ENCODE measurements around the gene CTNNA3.
A peak's percentile ranks its signal among the peaks of the same experiment; 100 is the strongest.
"Not testable (repeated sequence)": the region's sequence is repeated elsewhere in the genome, so short reads cannot be mapped to it uniquely, and the experiment has no call there.

The CTNNA3 gene

DNA sequence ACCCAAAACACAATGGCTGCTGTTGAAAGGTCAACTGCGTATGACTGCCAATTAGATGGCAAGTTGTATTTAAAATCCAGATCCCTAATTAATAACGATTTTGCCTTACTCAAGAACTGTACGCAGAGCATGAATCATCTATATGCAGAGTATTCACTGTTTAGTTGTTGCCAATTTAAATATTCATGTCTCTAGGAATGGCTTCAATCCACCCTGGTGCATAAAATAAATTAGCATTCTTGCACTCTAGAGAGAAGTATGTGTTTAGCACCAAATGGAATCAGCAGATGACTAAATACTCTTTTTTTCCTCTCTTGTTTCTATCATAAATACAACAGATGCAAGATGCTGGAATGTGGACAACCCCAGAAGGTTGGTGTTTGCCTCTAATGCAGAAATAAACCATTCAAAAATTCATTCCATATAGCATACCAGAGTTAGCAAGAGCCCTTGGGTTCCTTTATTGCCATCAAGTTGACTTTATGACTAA is 449.9 kb downstream of the CTNNA3 start:
- DNase-seq (ENCODE audit: low spot score) = no peak

DNA sequence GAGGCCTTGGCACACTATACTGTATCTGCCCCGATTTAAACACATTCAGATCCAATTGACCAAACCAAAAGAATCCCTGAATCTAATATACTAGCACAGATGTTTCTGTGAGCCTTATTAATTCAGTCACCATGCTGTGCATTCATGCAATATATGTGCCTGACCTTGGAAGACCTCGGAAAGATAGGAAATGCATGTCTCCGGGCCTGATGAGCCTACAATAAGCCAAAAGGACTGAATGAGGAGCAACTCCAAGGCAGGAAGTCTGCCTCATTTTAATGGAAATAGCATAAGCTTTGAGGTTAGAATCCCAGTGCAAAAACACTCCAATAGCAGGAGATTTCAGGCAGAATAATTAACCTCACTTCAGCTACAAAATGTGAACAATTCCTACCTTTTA is 453.5 kb downstream of the CTNNA3 start:
- DNase-seq (ENCODE audit: low spot score) = no peak

DNA sequence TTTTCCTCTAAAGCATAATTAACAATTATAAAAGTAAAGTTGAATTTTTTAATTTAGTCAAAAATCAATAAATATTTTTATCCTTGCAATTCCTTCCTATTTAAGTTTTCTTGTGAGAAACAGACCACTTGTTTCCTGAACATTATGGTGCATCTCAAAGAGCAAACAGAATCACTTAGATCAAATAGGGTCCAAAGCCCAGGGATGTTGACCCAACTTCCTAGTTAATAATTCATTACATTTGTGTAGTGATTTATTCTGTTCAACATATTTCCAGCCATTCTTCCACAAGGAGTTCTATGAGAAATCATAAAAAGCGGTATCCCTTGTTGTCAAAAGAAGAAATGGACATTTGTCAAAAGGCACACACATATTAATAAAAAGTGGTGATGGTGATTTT is 454.5 kb downstream of the CTNNA3 start:
- no peak for DNase-seq (ENCODE audit: low spot score)

DNA sequence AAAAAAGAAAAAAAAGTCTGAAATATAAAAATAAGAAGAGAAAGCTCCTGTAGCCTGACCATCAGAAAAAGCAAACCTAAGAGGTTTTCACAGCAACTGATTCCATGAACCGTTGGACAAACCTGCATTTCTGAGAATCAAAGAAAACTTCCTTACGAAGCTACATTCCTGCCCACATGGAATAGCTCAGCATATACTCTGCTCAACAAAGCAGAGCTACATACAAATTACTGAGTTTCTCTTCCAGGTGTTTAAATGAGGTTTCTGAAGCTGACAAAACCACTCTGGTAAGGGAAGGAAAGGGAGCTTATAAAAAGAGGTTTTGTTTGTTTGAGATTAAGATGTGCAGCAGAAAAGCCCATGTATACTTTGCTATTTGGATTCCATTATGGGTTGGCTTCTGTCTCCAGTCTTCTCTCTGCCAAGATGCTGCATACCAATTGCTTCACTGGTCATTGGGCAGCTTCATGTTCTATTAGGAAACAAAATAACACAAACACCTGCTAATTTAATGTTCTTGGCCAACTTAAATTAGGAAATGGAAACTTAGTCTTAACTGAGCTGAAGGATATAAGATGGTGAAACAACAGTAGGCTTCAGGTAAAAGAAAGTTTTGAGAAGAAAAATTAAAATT is 456.0 kb downstream of the CTNNA3 start:
- DNase-seq (ENCODE audit: low spot score) = no peak

DNA sequence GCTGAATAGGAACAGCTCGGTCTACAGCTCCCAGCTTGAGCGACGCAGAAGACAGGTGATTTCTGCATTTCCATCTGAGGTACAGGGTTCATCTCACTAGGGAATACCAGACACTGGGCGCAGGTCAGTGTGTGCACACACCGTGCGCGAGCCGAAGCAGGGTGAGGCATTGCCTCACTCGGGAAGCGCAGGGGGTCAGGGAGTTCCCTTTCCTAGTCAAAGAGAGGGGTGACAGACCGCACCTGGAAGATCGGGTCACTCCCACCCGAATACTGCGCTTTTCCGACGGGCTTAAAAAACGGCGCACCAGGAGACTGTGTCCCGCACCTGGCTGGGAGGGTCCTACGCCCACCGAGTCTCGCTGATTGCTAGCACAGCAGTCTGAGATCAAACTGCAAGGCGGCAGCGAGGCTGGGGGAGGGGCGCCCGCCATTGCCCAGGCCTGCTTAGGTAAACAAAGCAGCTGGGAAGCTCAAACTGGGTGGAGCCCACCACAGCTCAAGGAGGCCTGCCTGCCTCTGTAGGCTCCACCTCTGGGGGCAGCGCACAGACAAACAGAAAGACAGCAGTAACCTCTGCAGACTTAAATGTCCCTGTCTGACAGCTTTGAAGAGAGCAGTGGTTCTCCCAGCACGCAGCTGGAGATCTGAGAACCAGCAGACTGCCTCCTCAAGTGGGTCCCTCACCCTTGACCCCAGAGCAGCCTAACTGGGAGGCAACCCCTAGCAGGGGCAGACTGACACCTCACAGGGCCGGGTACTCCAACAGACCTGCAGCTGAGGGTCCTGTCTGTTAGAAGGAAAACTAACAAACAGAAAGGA is 465.1 kb downstream of the CTNNA3 start:
- DNase-seq (ENCODE audit: low spot score) = not testable (repeated sequence)

DNA sequence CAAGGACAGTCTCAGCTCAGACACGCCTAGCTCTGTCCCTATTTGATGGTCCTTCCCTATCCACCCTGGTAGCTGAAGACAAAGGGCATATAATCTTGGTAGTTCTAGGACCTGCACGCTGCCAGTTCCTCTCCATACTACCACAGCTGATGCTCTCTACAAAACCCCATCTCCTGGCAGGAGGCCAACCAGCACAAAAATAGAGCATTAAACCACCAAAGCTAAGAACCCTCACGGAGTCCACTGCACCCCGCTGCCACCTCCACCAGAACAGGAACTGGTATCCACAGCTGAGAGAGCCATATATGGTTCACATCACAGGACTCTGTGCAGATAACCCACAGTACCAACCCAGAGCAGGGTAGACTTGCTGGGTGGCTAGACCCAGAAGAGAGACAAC is 470.8 kb downstream of the CTNNA3 start:
- no peak for DNase-seq (ENCODE audit: low spot score)

DNA sequence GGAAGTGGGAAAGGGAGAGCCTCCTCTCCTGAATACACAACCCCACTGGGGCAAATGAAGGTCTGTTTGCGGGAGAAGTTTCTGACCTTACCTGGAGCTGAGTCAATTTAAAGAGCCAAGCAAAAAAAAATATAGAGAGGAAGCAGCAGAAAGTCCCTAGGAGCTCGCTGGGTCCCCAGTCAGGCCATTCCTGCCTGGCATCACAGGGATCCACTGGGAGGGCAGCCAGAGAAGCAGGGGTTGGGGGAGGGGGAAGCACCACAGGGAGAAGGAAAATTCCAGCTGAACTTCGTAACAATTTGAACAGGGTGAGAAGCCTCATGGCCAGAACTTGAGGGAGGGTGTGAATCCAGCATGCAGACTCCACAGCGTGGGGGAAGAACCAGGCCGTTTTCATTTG is 471.4 kb downstream of the CTNNA3 start:
- DNase-seq (ENCODE audit: low spot score) = no peak

DNA sequence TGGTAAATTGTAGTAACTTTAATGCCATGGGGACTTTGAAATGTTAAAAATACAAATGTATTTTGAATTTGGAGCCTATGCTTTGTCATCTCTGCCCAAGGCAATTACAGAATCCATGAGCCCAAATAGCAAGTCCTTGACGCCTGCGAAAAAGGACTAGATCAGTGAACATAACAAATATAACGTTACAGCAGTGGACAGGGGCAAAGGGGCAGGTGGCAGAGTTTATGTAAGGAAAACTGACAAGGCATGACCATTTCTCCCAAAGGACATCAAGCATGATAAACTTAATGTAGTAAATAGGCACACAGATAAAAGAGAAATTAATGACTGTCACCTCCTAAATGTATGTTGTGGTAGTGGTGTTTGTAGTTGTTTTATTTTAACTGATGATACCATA is 473.1 kb downstream of the CTNNA3 start:
- no peak for DNase-seq (ENCODE audit: low spot score)

DNA sequence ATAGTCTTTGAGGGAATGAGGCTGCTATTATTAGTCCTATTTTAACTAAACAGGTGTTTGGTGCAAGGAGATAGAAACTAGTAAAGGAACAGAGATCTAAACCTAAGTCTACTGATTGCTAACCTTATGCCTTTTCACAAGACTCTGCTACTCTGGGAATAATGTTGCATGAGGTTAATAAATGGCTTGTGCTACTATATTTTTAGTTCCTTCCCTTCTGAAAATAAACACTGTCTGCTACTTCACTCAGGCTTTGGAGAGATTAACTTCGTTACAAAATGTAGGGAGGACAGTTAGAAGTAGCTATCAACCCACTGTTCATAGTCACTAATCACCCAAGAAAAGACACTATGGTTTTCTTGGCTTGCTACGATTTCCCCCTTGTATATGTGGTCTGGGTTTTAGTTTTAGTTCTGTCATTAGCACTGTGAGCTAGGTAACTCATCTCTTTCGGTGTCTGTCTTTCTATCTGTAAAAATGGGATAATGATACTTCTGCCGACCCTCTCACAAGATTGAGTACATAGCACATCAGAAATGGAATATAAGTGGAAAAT is 474.0 kb downstream of the CTNNA3 start:
- no peak for DNase-seq (ENCODE audit: low spot score)

DNA sequence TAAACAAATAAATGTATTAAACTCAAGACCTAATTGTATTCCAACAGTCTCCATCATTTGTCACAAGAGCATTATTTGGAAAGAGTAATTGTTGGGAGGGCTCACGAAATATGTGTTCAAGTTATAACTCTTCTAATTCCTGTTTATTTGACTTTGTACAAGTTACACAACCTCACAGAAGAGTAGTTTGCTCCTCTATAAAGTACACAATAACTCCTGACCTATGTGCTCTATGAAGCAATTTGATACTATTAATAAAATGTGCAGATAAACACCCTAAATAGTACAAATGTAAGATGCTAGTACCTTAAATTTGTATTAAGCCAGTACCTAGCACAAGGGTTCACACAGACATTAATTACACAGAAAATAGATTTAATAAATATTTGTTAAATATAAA is 484.3 kb downstream of the CTNNA3 start:
- no peak for DNase-seq (ENCODE audit: low spot score)

DNA sequence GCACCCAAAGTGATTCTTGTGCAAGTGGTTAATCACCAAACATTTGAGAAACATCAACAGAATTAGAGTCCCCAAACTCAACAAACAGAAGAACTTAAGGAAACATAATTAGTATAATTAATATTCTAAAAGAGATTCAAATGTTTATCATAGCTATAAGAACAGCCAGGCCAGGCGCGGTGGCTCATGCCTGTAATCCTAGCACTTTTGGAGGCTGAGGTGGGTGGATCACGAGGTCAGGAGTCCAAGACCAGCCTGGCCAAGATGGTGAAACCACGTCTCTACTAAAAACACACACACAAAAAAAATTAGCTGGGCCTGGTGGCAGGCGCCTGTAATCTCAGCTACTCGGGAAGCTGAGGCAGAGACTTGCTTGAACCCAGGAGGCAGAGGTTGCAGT is 488.1 kb downstream of the CTNNA3 start:
- DNase-seq (ENCODE audit: low spot score) = not testable (repeated sequence)

DNA sequence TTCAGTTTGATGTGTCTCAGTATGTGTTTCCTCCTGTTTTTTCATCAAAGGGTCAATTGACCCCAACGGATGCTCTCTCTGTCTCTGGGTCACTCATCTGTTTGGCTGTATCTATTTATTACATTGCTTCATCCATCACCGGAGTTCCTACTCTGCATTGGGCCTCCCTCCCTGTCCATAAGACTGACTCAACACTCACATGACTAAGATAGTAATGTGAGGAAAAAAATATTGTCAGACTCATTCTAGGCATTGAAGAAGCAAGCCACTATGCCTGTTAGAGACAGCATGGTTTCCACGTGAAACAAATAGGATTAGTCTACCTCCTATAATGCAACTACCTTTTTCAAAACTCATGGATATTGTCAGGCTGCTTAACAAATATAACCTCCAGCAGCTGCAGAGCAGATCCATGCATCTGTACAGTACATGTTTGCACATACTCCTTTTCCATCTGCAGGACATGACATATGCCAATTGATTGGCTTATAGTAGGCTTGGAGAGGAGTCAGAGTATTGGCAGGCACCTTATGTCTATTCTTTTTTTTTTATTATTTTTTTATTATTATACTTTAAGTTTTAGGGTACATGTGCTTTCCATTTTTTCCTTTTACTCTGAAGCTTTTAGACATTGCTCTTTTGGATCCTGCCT is 495.0 kb downstream of the CTNNA3 start:
- DNase-seq (ENCODE audit: low spot score) = peak; percentile 0

DNA sequence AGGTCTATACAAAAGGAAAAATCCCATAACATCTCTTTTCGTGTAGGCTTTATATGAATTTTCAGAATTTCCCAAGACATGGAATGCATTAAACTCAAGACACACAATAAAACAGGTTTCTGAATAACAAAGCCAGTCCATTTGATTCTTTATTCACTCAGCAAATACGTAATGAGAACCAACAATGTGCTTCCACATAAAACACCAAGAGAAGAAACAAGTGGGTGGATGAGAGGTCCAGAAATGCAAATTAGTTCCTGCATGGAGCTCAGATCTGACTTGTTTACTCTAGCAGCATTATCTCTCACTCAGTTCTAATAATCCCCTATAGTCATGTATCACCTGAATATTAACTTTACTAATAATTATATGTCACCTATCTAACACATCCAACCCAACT is 520.6 kb downstream of the CTNNA3 start:
- no peak for DNase-seq (ENCODE audit: low spot score)

DNA sequence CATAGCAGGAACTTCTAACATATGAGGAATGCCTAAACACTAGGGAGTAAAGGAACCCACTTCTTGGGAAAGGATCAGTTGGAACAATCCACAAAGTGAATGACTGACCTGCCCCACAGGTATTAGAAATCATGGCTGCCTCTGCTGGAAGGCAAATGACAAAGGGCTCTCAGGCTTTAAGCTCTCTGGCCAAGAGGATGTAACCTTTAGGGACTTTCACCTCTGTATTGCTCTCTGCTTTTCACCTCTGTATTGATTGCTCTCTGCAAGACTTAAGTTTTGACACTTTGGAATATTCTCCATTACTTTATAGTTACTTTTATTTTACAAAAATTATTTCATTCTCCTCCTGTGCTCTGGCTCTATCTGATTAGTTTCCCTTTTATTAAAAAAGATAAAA is 522.2 kb downstream of the CTNNA3 start:
- no peak for DNase-seq (ENCODE audit: low spot score)

DNA sequence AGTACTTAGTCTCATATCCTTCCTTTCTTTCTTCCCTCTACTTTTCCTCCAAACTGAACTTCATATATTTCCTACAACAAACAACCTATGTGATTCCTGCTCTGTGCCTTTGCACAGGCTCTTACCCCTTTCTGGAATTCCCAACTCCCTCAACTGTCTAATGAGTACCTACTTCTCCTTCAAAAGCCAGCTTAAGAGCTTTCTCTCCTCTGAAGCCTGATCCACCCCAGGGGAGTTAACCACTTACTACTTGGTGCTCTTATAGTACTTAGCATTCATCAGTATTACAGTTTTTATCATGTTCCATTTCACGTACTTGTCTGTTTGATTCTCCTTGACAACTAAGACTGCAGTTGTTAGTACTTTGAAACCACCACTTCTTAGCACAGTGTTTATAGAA is 524.0 kb downstream of the CTNNA3 start:
- no peak for DNase-seq (ENCODE audit: low spot score)

DNA sequence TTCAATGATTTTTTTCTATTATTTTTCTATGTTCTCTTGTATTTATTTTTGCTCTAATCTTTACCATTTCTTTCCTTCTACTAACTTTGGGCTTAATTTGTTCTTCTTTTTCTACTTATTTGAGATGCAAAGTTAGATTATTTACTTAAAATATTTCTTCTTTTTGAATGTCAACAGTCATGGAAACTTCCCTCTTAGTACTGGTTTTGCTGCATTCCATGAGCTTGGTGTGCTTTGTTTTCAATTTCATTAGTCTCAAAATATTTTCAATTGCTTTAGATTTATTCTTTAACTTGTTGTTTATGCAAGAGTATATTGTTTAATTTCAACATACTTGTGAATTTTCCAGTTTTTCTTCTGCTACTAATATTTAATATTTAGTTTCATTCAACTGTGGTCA is 539.8 kb downstream of the CTNNA3 start:
- DNase-seq (ENCODE audit: low spot score) = no peak

DNA sequence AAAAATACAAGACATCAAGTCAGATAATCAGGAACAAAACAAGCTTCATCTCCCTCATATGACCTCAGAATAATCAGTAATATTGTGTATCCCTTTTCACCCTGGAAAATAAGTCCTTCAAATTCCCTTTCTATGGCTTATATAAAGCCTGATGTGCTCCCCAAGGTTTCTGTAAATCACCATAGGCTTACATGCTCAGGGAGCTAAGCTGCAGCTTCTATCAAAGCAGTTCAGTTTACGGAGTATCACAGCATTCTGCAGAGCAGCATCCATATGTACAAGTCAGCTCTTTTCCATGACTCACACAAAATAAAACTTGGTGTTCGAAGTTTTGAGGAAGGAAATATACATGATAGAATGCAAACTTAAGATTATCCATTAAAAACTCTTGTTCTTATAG is 544.5 kb downstream of the CTNNA3 start:
- DNase-seq (ENCODE audit: low spot score) = no peak

DNA sequence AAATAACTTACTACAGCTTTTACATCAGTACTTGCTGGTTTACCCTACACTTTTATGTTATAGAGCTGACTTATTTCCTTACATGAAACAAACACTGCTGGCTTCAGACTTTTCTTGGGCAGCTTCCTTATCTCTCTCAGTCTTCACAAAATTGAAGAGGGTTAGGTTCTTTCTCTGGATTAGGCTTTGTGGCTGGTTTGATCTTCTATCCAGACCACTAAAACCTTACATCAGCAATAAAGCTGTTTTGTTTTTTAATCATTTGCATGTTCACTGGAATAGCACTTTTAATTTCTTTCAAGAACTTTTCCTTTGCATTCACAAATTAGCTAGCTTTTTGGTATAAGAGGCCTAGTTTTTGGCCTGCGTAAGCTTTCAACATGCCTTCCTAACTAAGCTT is 551.5 kb downstream of the CTNNA3 start:
- DNase-seq (ENCODE audit: low spot score) = no peak

DNA sequence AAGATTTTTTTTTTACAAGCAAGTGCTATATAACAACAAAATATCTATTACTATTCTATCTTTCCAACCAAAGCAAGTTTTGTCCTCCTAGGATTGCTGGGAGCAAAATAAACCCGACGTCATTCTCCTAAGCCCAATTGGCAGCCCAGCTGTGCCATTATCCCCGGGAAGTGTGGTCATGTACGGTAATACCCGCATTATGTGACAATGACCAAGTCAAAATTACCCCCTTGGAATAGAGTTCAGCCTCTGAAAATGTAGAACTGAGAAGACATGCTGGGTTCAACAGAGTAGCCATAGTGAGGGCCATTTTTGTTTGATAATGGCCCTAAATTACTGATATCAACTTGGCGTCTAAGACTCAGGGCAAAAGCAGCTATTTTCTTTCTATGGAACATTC is 554.7 kb downstream of the CTNNA3 start:
- no peak for DNase-seq (ENCODE audit: low spot score)

DNA sequence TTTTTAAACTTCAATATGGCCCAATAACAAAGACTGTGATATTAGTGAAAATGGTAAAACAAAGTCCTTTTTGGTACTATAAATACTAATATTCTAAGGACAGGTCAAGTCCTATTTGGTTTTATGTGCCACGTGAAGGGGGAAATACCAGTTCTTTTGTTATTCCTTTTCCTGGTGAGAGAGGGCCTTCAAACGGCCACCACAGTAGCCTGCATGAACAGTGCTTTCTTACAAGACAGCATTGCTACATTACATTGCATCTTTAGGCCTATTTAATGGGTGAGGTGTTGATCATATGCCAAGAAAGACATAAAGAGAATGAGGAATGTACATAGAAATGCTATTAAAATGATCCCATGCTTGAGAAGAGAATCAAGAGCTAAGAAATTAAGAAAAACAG is 555.4 kb downstream of the CTNNA3 start:
- DNase-seq (ENCODE audit: low spot score) = no peak

DNA sequence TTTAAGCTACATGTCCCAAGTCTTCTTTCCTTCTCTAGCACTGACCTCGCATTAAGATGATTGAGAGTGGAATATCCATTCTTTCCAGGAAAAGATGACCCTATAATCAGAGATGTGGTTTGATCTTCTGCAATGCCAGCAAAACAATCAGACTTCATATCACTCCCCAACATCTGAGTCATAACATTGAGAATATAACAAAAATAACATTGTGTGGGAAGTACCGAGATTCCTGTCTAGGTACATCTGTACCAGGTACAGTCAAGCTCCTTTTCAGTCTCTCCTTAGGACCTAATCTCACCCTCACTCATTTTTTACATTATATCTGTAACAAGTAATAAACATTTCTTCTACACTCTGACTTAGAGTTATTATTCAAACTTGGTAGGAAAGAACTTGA is 568.6 kb downstream of the CTNNA3 start:
- no peak for DNase-seq (ENCODE audit: low spot score)

DNA sequence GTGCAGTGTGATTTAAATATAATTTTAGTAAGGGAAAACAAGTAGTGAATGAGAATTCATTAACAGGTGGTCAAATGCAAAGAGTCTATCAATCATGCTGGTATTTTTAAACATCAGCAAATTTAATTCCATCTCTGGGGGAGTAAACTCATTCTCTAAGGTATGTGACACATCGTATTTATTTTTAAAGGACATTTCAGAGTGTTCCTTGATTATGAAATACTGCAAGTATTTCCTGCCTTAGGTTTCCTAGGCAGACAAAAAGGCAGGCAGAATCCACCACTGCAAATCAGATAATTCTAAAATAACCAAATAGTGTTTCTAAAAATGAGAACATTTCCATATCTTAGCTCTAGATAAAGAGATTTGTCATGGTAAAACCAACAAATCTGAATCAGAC is 576.3 kb downstream of the CTNNA3 start:
- DNase-seq (ENCODE audit: low spot score) = no peak

DNA sequence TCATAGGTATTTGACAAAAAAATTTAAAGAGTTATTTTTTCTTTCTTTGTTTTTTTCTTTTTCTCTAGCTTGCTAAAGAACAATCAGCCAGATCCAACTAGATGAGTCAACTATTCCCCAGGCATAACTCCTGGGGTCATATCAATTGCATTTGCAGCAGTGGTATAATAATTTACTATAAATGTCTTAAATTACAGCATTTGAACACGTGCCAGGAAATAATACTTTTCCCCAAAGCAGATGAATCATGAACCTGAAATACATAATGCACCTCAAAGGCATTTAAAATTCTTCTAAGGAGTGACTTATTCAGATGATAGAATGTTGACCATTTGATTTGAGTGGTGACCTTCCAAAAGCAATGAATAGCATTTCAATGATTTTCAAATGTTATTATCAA is 580.0 kb downstream of the CTNNA3 start:
- DNase-seq (ENCODE audit: low spot score) = no peak
